HG02973 (cell line): ENCODE measurements around the gene PBX4.

Source experiments
- ATAC-seq: cut with Tn5 transposase; IDR thresholded peaks from one replicate; pipeline ENCODE4 v1.9.1; 2021; ENCODE audit warnings: moderate library complexity; ENCODE audit not compliant: unreplicated experiment

The PBX4 gene

GRCh38 chr19:19527674-19528625, 90.5 kb downstream of the PBX4 start:
- ATAC-seq: no peak

DNA sequence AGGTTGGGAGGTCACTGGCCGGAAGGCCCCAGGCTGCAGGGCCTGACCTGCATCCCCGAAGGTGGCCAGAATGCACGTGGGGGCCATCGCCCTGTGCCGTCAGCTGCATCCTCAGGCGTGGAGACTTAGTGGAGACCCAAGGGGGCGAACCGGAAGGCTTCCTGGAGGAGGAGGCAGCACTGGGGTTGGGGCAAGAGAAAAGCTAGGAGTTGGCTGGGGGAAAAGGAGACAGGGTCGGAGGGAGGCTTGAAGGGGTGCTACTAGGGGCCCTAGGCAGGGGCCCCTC, 91.2 kb downstream of the PBX4 start:
- no peak for ATAC-seq

DNA sequence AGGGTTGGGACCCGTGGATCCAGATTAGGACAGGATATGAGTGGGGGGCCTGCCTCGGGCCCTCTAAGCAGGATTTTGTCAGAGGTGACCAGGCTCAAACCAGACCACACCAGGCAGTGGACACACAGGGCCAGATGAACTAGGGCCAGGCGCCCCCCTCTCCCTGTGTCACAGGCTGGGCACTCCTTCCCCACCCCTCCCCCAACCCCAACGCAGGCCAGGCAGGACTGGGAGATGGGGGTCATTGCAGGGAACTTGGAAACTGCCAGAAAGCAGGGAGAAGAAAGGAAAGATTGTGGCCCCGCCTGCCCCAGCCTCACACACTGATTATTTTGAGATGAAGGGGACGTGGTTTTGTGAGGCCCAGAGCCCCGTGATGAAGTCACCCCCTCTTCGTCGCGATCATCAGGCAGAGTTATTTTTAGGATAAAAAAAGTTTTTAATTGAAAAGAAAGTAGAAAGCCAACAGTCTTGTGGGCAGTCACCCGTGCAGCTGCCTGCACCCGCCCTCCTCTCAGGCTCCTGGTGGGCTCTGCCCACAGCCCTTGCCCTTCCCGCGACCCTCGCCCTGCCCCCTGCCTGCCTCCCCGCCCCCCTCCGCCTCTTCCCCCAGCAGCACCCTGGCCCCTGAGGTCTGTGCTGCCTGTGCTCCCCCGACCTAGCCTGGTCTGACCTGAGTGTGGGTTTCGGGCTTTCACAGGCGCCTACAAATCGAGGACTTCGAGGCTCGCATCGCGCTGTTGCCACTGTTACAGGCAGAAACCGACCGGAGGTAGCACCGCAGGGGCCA, 91.7 kb downstream of the PBX4 start:
- ATAC-seq: no peak

DNA sequence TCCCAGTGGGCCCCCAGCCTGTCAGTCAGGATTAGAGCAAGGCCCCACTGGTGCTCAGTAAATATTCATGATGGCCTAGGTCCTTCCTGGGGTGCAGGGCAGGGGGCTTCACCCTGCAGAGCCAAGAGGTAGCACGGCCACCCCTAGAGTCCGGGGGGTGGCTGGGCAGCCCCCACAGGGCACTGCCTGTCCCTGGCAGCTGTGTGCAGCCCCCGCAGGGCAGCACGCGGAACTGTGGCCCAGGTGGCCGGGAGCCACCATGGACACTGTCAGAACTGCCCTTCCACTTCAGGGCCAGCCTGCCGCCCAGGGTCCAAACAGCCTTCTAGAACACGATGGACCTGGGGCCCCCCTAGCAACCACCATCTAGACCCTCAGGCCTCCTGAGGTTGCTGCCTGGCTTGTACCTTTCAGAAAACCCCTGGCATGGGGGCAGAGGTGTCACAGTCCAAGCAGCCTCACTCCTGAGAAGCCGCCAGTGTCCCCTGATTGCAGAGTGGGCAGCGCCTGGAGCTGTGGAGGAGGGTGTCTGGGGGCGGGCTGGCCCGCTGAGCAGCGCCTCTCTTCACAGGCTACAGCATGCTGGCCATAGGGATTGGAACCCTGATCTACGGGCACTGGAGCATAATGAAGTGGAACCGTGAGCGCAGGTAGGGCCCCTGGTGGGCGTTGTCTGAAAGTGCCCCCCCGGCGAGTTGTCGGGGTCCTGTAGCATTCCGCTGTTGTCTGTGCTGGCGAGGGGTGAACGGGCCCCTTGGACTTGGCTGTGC, 92.7 kb downstream of the PBX4 start:
- no peak for ATAC-seq

GRCh38 chr19:19524053-19524452, 94.4 kb downstream of the PBX4 start:
- no peak for ATAC-seq

DNA sequence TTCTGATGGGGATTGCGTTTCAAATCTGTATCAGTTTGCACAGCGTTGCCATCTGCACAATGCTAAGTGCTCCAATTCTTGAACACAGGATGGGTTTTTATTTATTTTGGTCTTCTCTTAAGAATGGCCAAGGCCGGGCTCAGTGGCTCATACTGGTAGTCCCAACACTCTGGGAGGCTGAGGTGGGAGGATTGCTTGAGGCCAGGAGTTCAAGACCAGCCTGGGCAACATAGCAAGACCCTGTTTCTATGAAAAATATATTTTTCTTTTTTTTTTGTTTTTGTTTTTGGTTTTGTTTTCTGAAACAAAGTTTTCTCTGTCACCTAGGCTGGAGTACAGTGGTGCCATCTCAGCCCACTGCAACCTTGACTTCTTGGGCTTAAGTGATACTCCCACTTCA, 95.3 kb downstream of the PBX4 start:
- ATAC-seq: no peak

DNA sequence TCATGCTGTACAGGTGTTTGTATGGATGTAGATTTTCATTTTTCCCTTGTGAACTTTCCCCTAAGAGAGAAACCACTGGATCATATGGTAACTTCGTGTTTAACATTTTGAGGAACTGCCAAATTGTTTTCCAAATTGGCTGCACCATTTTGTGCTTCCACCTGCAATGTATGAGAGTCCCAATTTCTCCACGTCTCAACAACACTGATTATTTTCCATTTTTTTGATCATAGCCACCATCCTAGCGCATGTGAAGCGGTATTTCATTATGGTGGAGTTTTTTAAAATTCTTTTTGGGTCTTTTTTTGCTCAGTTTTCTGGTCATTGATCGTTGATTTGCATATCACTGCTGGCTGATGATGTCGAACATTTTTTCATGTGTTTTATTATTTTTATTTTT, 97.5 kb downstream of the PBX4 start:
- no peak for ATAC-seq

GRCh38 chr19:19517235-19517619, 101.3 kb downstream of the PBX4 start:
- no peak for ATAC-seq

GRCh38 chr19:19515642-19516519, 102.6 kb downstream of the PBX4 start, which contains the start of gene NDUFA13:
Gene NDUFA13 (plus strand): TSS chr19:19516225. CDS start chr19:19516239, 14 bp downstream.
- ATAC-seq: peak; percentile 90

GRCh38 chr19:19514881-19515641, 103.4 kb downstream of the PBX4 start, which contains the start of gene TSSK6:
Gene TSSK6 (minus strand): TSS chr19:19515548. CDS start chr19:19515427, 121 bp downstream.
- no peak for ATAC-seq

DNA sequence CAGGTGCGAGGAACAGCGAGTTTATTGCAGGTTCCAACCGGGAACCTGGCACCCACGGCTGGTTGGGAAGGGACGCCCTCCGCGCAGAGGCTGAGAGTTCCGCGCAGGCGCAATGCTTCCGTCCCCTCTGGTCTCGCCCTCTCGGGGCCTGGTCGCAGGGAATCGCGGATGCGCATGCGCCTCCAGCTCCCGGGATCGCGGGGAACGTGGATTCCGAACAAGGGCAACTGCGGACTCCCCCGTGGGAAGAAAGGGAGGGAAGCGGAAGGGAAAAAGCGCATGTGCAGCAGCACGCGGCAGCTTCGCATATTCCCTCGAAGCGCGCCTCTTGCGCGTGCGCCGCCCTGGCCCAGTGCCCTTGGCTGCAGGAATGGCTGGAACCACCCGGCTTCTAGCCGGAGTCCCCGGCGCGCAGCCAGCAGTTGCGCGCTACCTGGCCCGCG, 104.3 kb downstream of the PBX4 start:
- no peak for ATAC-seq

GRCh38 chr19:19513682-19514081, 104.8 kb downstream of the PBX4 start:
- ATAC-seq: no peak
